ENCODE measurements around the gene ZNF83. TPM values are rescaled to one million over a fixed set of nuclear protein-coding genes. Genes with fewer than 3 reads are reported as not detected.

The ZNF83 gene
- total RNA-seq, 4 donors from 2014 or later: 40.6 to 481 (median 100) TPM

- intact Hi-C loops (cut with DNase I; ENCODE audit: low total_unique reads): no loop called here
- no peak for TF ChIP-seq POLR2A (IDR thresholded peaks at IDR 0.05)
- TF ChIP-seq CTCF (IDR thresholded peaks at IDR 0.05): no peak
- no peak for DNase-seq
- H3K9me3 ChIP-seq: no peaks in the 10 kb centered on the region
- H3K4me1 ChIP-seq: no peaks in the 10 kb centered on the region
- no peaks in the 10 kb centered on the region for H3K27me3 ChIP-seq
- H3K27ac ChIP-seq: no peak overlapping the region
- H3K4me3 ChIP-seq: no peak overlapping the region
- H3K36me3 ChIP-seq: no peaks in the 10 kb centered on the region
Observed at GRCh38 chr19:52626915-52627314, 11.2 kb downstream of the ZNF83 start.

GRCh38 chr19:52622261-52622660 is 15.9 kb downstream of the ZNF83 start:
- intact Hi-C loops (cut with DNase I; ENCODE audit: low total_unique reads): no loop called here
- Histone ChIP-seq H3K36me3 (no peaks in the 10 kb centered on the region), H3K27me3 (no peaks in the 10 kb centered on the region), H3K9me3 (no peaks in the 10 kb centered on the region), H3K4me3 (no peak overlapping the region), H3K4me1 (no peaks in the 10 kb centered on the region), H3K27ac (no peak overlapping the region)
- DNase-seq: no peak
- no peak for TF ChIP-seq POLR2A (IDR thresholded peaks at IDR 0.05)
- TF ChIP-seq CTCF (IDR thresholded peaks at IDR 0.05): no peak

GRCh38 chr19:52621376-52621775 is 16.8 kb downstream of the ZNF83 start:
- TF ChIP-seq POLR2A (IDR thresholded peaks at IDR 0.05) (no peak), CTCF (IDR thresholded peaks at IDR 0.05) (no peak)
- DNase-seq: no peak
- Histone ChIP-seq H3K27ac (no peak overlapping the region), H3K9me3 (no peaks in the 10 kb centered on the region), H3K27me3 (no peaks in the 10 kb centered on the region), H3K4me1 (no peaks in the 10 kb centered on the region), H3K4me3 (no peak overlapping the region), H3K36me3 (no peaks in the 10 kb centered on the region)
- intact Hi-C loops (cut with DNase I; ENCODE audit: low total_unique reads): no loop called here

GRCh38 chr19:52613299-52613906 is 24.8 kb downstream of the ZNF83 start:
- TF ChIP-seq POLR2A (IDR thresholded peaks at IDR 0.05) (no peak), CTCF (IDR thresholded peaks at IDR 0.05) (no peak)
- Histone ChIP-seq H3K4me1 (no peaks in the 10 kb centered on the region), H3K9me3 (no peaks in the 10 kb centered on the region), H3K27ac (no peak overlapping the region), H3K4me3 (no peak overlapping the region), H3K36me3 (no peaks in the 10 kb centered on the region), H3K27me3 (no peaks in the 10 kb centered on the region)
- intact Hi-C loops (cut with DNase I; ENCODE audit: low total_unique reads): no loop called here
- DNase-seq: no peak

- H3K36me3 ChIP-seq: no peaks in the 10 kb centered on the region
Observed at GRCh38 chr19:52603558-52604207, 34.5 kb downstream of the ZNF83 start.

More at GRCh38 chr19:52603558-52604207, 34.5 kb downstream of the ZNF83 start:
- DNase-seq: no peak
- Histone ChIP-seq H3K27ac (peak overlapping the region; percentile 64 to 78), H3K4me1 (no peaks in the 10 kb centered on the region), H3K9me3 (no peaks in the 10 kb centered on the region), H3K27me3 (no peaks in the 10 kb centered on the region), H3K4me3 (no peak overlapping the region)
- intact Hi-C loops (cut with DNase I; ENCODE audit: low total_unique reads): no loop called here
- TF ChIP-seq POLR2A (IDR thresholded peaks at IDR 0.05) (no peak), CTCF (IDR thresholded peaks at IDR 0.05) (no peak)
